HG02610 (cell line): Measurements from ENCODE around the gene ERN1.
"Not testable (repeated sequence)": the region's sequence is repeated elsewhere in the genome, so short reads cannot be mapped to it uniquely, and the experiment has no call there.

Experiments used
- ATAC-seq: cut with Tn5 transposase; IDR thresholded peaks from one replicate; pipeline ENCODE4 v1.9.1; 2021; ENCODE audit warnings: mild to moderate bottlenecking, moderate library complexity; ENCODE audit not compliant: unreplicated experiment

Gene ERN1

GRCh38 chr17:64129765-64130558 is at the start of gene ERN1:
Gene ERN1 (minus strand): TSS chr17:64130144. CDS start chr17:64130029, 115 bp downstream.
- peak; percentile 78 for ATAC-seq

- ATAC-seq: not testable (repeated sequence)
Measured at GRCh38 chr17:64179024-64179423, 49.1 kb upstream of the ERN1 start.

- no peak for ATAC-seq
Measured at GRCh38 chr17:64178011-64178825, 48.3 kb upstream of the ERN1 start.

- ATAC-seq: no peak
Measured at GRCh38 chr17:64177311-64178010, 47.5 kb upstream of the ERN1 start.

GRCh38 chr17:64176556-64176955 is 46.6 kb upstream of the ERN1 start:
- no peak for ATAC-seq

- no peak for ATAC-seq
Measured at GRCh38 chr17:64174686-64175456, 44.9 kb upstream of the ERN1 start.

GRCh38 chr17:64173646-64174045 is 43.7 kb upstream of the ERN1 start:
- no peak for ATAC-seq

GRCh38 chr17:64172510-64172909 is 42.6 kb upstream of the ERN1 start:
- no peak for ATAC-seq

- ATAC-seq: no peak
Measured at GRCh38 chr17:64171041-64171440, 41.1 kb upstream of the ERN1 start.

GRCh38 chr17:64170286-64170685 is 40.3 kb upstream of the ERN1 start:
- ATAC-seq: no peak

GRCh38 chr17:64167666-64168065 is 37.7 kb upstream of the ERN1 start:
- ATAC-seq: not testable (repeated sequence)

GRCh38 chr17:64166876-64167275 is 36.9 kb upstream of the ERN1 start:
- no peak for ATAC-seq

- no peak for ATAC-seq
Measured at GRCh38 chr17:64165347-64165746, 35.4 kb upstream of the ERN1 start.

- no peak for ATAC-seq
Measured at GRCh38 chr17:64164596-64165285, 34.8 kb upstream of the ERN1 start.

GRCh38 chr17:64163468-64163867 is 33.5 kb upstream of the ERN1 start:
- no peak for ATAC-seq

GRCh38 chr17:64162554-64162953 is 32.6 kb upstream of the ERN1 start:
- no peak for ATAC-seq

- ATAC-seq: no peak
Measured at GRCh38 chr17:64161380-64162176, 31.6 kb upstream of the ERN1 start.

- ATAC-seq: no peak
Measured at GRCh38 chr17:64160378-64160777, 30.4 kb upstream of the ERN1 start.
